Fibroblast of villous mesenchyme (primary cell): ENCODE measurements around the gene MAPK8. TPM values are rescaled to one million over a fixed set of nuclear protein-coding genes. Genes with fewer than 3 reads are reported as not detected.

ENCODE experiments used
- DNase-seq: peaks from one replicate; pipeline ENCODE4 v3.0.0-alpha.2; 2010; ENCODE audit warnings: low read depth
- H3K4me3 ChIP-seq: 2 replicates; pipeline ENCODE4 v1.5.1; 2011; ENCODE audit warnings: low read depth, mild to moderate bottlenecking, low read length
- CTCF ChIP-seq: IDR thresholded peaks from 2 replicates; pipeline ENCODE4 v1.5.1; 2012; ENCODE audit warnings: low read depth, mild to moderate bottlenecking, low read length; ENCODE audit not compliant: insufficient read depth
- total RNA-seq: library from RNA; depleted of rRNA; stranded (reverse); fragments of >200 nt; gene quantifications from 2 replicates; pipeline ENCODE4 v1.2.3, GENCODE V29; 2012

Gene MAPK8
- total RNA-seq, 1 donor: 111 TPM

GRCh38 chr10:48478980-48479811 lies 172.7 kb downstream of the MAPK8 start:
- DNase-seq: no peak
- no peak for TF ChIP-seq CTCF
- no peak overlapping the region for H3K4me3 ChIP-seq

- no peak for DNase-seq
- H3K4me3 ChIP-seq: no peak overlapping the region
Measured at GRCh38 chr10:48480397-48481374, 174.2 kb downstream of the MAPK8 start.

DNA sequence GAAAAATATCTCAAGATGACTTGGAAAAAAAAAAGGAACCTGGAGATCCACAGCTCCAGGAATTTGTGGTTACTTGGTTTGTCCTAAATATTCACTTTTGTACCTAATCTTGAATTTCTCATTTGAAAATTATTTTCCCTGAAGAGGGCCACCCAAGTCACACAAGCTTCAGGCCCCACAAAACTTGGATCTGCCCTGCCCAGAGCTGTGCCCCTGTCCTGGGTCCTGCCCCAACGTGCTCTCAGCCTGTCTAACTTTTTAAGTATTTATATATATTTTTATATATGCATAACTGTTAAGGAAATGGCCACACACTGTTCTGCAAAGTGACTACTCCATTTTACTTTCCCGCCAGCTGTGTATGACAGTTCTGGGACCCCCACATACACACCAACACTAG lies 174.9 kb downstream of the MAPK8 start:
- no peak for DNase-seq
- H3K4me3 ChIP-seq: no peak overlapping the region
- no peak for TF ChIP-seq CTCF

More at GRCh38 chr10:48480397-48481374, 174.2 kb downstream of the MAPK8 start:
- TF ChIP-seq CTCF: no peak

- TF ChIP-seq CTCF: no peak
- no peak overlapping the region for H3K4me3 ChIP-seq
- DNase-seq: peak; percentile 18
Measured at GRCh38 chr10:48482207-48482606, 175.7 kb downstream of the MAPK8 start.

DNA sequence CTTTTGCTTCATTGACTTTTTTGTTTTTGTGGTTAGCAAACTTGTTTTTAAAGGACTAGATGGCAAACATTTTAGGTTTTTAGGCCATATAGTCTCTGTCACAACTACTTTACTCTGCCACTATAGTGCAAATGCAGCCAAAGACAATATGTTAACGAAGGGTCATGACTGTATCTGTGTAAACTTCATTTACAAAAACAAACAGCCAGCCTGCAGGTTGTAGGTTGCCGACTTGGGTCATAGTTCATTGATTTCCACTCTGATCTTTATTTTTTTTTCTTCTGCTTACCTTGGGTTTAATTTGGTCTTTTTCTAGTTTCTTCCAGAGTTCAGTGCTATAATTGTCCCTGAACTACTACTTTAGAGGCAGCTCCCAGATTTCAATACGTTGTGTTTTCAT lies 178.4 kb downstream of the MAPK8 start:
- no peak overlapping the region for H3K4me3 ChIP-seq
- no peak for DNase-seq
- no peak for TF ChIP-seq CTCF

DNA sequence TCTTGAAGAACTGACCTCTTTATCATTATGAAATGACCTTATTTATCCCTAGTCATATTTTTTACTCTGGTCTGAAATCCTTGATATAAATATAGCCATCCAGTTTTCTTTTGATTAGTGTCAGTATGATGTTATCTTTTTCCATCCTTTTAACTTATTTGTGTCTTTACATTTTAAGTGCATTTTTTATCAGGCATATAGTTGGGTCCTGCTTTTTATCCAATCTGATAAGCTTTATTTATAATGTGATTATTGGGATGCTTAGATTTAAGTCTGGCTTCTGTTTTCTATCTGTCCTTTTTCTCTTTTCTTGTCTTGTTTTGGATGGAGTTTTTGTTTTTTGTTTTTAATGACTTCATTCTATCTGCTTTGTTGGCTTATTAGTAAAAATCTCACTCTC lies 179.2 kb downstream of the MAPK8 start:
- no peak for TF ChIP-seq CTCF
- H3K4me3 ChIP-seq: no peak overlapping the region
- no peak for DNase-seq
